Nephron progenitor cell (in vitro differentiated cells): Measurements from ENCODE around the gene ARID5B.

Source experiments
- DNase-seq: peaks from one replicate; pipeline ENCODE4 v3.0.0; 2021
- H3K27ac Mint-ChIP-seq: 2 replicates; pipeline ENCODE4 v1.8.0; 2021; ENCODE audit warnings: mild to moderate bottlenecking, moderate library complexity, mixed read lengths
- H3K27me3 Mint-ChIP-seq: 2 replicates; pipeline ENCODE4 v1.8.0; 2021; ENCODE audit warnings: mild to moderate bottlenecking, low read depth, mixed read lengths; ENCODE audit not compliant: poor library complexity
- H3K36me3 Mint-ChIP-seq: 2 replicates; pipeline ENCODE4 v1.8.0; 2021; ENCODE audit warnings: low read depth, mixed read lengths
- H3K4me1 Mint-ChIP-seq: 2 replicates; pipeline ENCODE4 v1.8.0; 2021; ENCODE audit warnings: mixed read lengths
- H3K4me3 Mint-ChIP-seq: 2 replicates; pipeline ENCODE4 v1.8.0; 2021; ENCODE audit warnings: mild to moderate bottlenecking, moderate library complexity, mixed read lengths
- H3K9me3 Mint-ChIP-seq: 2 replicates; pipeline ENCODE4 v1.8.0; 2021; ENCODE audit warnings: mild to moderate bottlenecking, moderate library complexity, mixed read lengths
- TF ChIP-seq, protein P1 (sequence below): fragments of 200-600 bp; sonication (generic); IDR thresholded peaks from 2 replicates; pipeline ENCODE4 v1.5.0; 2021; ENCODE audit warnings: antibody characterized with exemption

Gene ARID5B

DNA sequence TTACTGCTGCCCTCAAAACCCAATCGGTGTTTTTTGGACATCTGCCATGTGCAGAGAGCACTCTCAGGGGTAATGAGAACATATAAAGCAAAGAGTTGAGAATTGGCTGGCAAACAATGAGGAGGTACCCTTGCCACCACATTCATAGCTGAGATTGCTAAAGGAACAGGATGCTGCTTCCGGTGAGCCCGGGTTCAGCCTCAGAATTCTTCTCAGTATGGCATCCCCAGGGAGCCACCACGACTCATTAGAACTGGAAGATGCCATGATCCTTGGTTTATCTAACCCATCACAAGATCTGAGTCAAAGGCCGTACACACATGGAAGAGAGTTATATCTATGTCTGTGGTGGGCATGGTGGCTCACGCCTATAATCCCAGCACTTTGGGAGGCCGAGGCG is 174.4 kb downstream of the ARID5B start:
- TF ChIP-seq, protein P1, sequence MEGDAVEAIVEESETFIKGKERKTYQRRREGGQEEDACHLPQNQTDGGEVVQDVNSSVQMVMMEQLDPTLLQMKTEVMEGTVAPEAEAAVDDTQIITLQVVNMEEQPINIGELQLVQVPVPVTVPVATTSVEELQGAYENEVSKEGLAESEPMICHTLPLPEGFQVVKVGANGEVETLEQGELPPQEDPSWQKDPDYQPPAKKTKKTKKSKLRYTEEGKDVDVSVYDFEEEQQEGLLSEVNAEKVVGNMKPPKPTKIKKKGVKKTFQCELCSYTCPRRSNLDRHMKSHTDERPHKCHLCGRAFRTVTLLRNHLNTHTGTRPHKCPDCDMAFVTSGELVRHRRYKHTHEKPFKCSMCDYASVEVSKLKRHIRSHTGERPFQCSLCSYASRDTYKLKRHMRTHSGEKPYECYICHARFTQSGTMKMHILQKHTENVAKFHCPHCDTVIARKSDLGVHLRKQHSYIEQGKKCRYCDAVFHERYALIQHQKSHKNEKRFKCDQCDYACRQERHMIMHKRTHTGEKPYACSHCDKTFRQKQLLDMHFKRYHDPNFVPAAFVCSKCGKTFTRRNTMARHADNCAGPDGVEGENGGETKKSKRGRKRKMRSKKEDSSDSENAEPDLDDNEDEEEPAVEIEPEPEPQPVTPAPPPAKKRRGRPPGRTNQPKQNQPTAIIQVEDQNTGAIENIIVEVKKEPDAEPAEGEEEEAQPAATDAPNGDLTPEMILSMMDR = no peak
- H3K36me3 Mint-ChIP-seq = peaks cover 89% of the 10 kb centered on the region
- H3K9me3 Mint-ChIP-seq = no peaks in the 10 kb centered on the region
- no peaks in the 10 kb centered on the region for H3K27me3 Mint-ChIP-seq
- H3K4me1 Mint-ChIP-seq = peaks cover 20% of the 10 kb centered on the region
- H3K4me3 Mint-ChIP-seq = no peak overlapping the region
- no peak overlapping the region for H3K27ac Mint-ChIP-seq
- DNase-seq = no peak

DNA sequence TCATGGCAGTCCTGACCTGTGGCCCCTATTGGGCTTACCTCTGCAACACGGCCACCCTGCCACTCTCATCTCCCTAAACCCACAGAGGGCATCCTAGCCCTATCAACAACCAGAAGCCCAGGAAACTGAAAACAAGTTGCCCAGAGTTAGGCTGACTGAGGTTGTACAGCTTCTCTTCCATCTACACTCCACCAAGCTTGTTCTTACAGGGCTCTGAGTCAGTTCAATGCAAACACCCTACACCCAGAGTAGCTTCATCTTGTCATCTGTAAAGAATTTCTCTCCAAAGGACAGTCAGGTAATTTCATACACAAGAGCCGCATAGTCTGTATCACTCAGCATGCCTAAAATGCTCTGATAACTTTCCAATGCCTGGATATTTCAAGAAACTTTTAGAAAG is 175.4 kb downstream of the ARID5B start:
- Mint-ChIP-seq H3K4me1 (peaks cover 23% of the 10 kb centered on the region), H3K36me3 (peaks cover 81% of the 10 kb centered on the region), H3K27me3 (no peaks in the 10 kb centered on the region), H3K9me3 (no peaks in the 10 kb centered on the region), H3K4me3 (no peak overlapping the region), H3K27ac (peak overlapping the region; percentile 19)
- TF ChIP-seq, protein P1 = no peak
- DNase-seq = no peak

DNA sequence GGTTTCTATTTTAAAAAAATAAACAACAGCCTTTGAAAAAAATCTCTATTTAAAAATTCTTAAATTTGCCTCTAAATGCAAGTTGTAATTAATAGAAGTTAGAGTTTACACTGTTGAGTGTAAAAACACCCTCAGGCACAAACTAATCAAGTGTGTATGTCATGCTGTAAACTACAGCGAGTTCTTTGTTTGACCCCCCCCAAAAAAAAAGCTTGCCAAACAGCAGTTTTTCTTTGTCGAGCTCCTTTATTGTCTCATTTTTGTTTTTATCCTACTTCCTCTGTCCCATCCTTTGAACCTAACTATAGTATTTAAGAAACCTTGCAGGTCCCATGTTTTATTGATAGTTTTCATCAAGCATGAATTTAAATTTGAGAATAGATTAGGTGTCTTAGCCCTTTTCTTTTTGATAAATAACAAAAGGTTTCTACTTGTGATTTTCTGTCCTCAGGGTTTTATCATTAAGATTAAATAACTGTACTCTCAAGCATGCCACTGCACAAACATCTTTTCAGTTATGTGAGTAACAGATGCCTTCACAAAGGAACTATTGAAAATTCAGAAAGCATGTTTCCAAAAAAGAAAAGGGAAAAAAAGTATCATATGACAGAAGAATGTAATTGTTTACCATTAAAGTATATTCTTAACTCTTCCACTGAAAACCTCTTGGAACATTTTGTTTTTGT is 176.0 kb downstream of the ARID5B start:
- Mint-ChIP-seq H3K4me3 (no peak overlapping the region), H3K36me3 (peaks cover 75% of the 10 kb centered on the region), H3K27ac (peak overlapping the region; percentile 40), H3K9me3 (no peaks in the 10 kb centered on the region), H3K4me1 (peaks cover 25% of the 10 kb centered on the region), H3K27me3 (no peaks in the 10 kb centered on the region)
- no peak for DNase-seq
- TF ChIP-seq, protein P1 = no peak

DNA sequence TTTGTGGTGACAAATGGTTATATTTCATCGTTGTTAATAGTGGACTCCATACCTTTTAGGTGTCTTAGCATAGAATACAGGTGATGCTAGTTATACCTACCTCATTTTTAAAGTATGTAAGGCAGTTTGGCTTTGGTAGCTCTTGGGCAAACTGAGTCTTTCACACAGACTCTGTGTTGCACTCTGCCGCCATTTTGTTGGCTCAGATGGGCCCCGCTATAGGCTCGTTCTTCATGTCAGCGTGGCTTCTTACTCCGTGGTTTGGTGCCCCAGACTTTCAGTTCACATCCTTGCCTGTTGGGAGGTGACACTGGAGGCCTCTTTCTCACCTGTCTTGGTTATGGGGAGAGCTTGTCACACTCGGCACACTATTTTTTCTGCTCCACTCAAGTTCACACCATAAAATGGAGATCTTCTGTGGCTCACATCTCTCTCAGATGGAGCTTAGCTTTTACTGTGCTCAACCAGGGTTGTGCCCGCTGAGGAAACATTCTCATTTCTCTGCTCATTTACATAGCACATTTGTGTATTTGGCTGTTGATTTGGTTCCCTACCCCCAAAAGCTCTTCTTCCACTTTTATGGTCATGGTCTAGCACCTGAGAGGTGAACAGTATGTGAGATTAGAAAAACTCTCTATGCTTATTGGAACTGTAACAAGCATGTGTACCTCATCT is 178.5 kb downstream of the ARID5B start:
- TF ChIP-seq, protein P1 = no peak
- Mint-ChIP-seq H3K9me3 (no peaks in the 10 kb centered on the region), H3K4me1 (peaks cover 45% of the 10 kb centered on the region), H3K27ac (no peak overlapping the region), H3K4me3 (no peak overlapping the region), H3K36me3 (peaks cover 56% of the 10 kb centered on the region), H3K27me3 (no peaks in the 10 kb centered on the region)
- no peak for DNase-seq

DNA sequence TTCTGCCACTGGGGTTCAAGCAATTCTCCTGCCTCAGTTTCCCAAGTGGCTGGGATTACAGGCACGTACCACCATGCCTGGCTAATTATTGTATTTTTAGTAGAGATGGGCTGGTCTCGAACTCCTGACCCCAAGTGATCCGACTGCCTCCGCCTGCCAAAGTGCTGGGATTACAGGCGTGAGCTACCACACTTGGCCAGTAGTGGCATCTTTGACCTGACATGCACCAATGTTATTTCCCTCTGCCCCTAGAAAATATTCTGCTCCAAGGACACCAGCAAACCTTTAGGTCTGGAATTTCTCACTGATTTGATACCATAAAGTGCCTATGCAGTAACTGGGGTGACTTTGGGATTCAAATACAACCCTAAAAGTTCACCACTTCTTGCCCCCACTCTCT is 179.4 kb downstream of the ARID5B start:
- Mint-ChIP-seq H3K36me3 (peaks cover 58% of the 10 kb centered on the region), H3K27me3 (no peaks in the 10 kb centered on the region), H3K9me3 (no peaks in the 10 kb centered on the region), H3K4me3 (no peak overlapping the region), H3K4me1 (peaks cover 42% of the 10 kb centered on the region), H3K27ac (no peak overlapping the region)
- no peak for DNase-seq
- TF ChIP-seq, protein P1 = no peak
